NK-92 treated with Interleukin-12 subunit alpha and Interleukin-12 subunit beta, amount 100 ng/mL, for 24 hours (cell line): ENCODE results near the gene LPP.

Experiments
- DNase-seq: peaks from one replicate; lab custom pipeline; 2025; lab: John Stamatoyannopoulos, UW

LPP gene

DNA sequence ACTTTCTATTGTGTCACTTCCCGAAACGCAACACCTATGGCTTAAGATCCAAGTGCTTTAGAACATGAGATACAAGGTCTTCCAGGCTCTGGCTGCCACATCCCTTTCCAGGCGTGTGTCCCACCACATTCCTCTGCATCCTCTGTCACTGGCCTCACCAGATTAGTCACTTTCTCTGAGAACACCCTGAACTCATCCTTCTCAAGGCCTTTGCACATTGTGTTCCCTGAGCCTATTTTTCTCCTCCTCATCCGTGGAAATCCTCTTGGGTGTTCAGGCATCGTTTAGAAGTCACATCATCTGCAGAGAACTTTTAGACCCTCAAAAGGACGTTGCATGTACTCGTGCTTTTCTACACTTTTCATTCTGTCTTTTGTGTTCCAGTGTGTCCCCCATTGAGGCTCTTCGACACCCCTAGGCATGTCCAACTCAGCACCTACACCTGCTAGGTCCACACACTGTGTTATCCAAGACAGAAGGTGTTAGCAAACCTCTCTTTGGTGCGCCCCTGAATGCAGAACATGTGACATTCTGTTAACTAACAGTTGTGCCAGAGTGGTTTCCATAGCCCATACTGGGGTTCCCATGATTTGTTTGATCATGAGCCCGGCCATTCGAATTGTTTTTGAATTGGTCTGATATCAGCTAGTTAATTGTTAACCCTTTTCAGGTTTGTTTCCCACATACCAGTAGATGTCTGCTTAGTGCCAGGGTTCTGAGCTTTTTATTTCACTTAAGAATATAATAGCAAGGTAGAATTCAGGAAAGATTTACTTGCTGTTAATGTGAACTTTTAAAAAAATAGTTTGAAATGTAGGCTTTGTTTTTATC, 67.2 kb downstream of the LPP start:
- DNase-seq, result no peak

DNA sequence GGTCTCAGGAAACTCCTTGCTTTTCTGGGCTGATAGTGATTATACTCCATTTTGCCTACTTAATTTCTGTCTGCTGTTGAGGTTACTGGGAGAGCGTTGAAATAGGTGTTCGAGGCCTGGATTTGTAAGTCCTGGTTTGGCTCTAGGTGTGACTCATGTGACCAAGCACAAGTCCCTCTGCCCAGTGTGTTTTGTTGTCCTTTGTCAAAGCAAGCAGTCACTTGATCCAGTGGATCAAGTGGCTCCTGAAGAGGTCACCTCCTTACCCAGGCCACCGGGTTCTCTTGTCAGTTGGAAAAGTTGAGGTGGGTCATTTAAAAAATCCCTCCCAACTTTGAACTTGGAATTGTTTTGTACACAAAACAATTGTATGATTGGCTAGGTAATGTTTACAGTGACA, 70.0 kb downstream of the LPP start:
- DNase-seq, result no peak

DNA sequence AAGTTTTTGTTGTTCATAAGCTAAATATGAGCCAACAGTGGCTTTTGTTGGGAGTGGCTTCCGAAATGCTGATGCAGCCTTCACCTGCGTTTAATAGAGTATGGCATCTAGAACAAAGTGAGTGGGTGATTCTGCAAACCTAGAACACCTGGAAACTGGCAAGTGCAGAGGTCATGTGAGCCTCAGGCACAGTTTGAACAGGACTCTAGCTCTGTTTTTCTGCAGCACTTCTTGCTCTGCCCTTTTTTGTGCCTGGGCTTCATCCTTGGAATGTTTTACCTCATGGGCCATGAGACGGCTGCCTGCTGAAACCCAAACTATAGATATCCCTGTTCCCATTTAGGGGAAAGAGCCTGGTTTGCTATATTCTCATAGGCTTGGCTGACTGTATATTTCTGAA, 73.5 kb downstream of the LPP start:
- DNase-seq, result no peak

DNA sequence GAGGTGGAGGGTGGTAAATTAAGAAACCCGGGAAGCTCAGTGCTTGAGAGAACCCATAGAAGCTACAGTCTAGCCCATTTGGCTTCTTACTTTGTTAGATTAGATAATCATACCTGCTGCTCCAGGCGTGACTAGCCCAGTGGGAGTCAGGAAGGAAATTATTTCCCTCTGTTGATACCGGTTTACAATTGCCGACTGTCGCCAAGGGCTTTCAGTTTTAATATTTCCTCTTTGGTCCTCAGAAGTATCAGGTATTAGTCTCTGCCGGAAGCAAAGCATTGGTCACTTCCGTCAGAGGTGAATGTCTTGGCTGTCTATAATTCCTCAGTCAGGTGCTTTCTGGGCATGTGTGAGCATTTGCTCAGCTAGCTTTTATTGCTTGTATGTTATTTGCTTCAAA, 75.2 kb downstream of the LPP start:
- DNase-seq, result no peak

DNA sequence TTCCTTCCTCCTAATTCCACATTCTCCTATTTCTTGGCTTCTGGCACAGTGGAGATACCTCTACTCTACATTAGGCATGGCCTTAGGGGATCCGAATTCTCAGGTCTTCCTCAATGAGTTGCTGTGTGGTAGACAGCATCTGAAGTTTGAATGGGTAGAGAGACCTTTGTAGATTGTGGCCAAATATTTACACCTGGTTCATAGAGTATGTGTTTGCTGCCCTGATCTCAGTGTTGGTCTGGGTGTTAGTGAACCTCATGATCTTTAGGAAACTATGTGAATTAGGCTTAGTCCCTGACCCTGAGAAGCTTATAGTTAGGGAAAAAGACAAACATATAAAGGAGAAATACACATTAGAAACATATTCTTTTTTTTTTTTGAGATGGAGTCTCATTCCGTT, 75.8 kb downstream of the LPP start:
- no peak for DNase-seq

GRCh38 chr3:188230962-188231361, 77.0 kb downstream of the LPP start:
- DNase-seq, result no peak

DNA sequence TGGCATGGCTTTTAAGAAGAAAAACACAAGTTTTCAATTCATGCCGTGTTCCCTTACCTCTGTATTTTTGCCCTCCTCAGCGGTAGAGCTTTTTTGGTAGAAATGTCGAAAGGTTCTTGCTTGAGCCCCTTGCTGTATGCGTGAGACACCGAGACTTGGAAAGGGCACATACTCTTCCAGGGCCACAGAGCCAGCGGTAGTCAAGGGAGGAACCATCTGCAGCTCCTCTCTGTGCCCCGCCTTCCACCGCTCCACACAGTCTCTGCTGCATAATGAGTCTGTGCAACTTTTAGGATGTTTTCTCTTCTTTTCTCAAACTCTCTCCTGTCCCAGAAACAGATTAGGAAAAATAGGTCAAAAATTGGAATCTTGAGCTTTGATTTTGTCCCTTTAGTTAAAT, 77.5 kb downstream of the LPP start:
- no peak for DNase-seq

DNA sequence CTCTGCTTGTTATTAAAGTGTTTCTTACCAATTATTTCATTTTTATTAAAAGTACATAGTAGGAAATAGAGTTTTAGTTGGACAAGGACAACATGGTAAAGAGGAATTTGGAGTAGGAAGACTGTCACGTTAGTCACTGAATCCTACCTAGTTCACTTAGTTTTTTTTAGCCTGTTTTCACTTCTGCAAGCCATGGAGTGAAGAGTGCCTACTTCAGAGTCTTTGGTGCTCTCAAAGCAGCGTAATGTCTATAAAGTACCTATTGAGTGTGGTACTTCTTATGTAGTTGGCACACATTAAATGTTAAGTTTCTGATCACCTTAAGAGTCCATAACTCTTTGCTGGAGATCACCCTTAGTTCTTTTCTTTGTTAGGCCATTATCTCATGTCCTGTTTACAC, 78.7 kb downstream of the LPP start:
- DNase-seq, result no peak

DNA sequence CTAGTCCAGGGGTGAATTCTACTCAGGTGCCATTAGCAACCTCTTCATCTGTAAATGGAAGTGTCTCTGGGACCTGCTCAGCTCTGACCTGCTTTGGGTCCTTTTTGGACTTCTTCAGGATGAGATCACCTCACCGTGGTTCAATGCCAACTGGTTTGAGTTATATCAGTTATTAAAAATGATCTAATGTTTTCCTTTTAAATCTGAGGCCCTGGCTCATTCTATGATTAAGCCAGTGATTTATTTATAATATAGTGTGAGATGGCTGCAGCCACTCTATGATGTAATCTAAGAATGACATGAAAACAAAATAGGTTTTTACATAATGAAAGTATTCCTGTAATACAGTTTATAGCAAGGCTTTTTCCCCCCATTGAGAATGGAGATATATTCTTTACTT, 79.4 kb downstream of the LPP start:
- DNase-seq, result no peak

DNA sequence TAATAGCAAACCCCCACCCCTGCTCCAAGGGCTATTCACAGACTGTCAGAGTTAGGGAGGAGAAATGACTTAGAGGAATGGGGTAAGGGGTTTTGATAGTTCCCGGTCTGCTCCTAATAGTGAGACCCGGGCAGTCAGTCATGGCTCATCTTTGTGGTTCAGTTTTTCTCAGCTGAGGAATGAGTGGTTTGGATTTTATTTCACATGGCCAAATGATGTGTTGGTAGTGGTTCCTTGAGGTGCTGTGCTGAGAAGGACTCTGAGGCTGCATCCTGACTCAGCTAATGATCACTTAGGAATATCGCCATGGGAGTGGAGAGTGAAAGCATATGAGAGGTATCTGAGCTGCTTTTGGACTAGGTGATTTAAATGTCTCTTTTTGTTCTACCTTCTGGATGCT, 80.2 kb downstream of the LPP start:
- DNase-seq, result no peak

DNA sequence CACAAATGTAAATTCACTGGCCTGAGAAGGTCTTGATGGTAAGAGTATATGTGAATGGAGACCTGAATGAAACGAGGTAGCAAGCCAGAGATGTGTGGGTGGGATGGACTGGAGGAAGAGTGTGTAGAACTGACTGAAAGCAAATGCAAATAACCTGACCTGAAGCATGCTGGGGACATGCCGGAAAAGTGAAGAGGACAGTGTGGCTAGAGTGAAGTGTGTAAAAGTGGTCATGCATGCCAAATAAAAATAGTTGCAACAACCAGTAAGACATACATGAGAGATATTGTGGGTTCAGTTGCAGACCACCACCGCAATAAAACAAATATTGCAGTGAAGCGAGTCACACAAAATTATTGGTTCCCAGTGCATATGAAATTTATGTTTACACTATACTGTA, 82.3 kb downstream of the LPP start:
- no peak for DNase-seq

- no peak for DNase-seq
These were observed 85.1 kb downstream of the LPP start for GRCh38 chr3:188239035-188239434.

DNA sequence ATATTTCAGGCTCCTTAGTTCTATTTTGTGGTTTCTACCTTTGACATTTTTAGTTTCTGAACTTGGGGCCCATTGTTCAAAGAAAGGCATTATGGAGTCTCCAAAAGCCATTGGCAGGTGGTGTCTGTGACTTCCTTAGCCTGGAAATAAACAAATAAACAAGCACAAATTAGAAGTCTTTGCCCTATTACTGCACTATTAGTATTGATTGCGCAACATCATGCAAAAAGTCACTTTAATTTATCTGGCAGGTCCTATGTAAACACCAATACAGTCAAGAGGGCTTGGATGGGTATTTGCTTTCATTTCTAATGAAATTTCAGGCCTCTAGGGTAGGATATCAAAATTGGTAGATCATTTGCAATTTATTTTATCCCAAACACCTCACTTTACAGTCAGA, 85.6 kb downstream of the LPP start:
- no peak for DNase-seq

DNA sequence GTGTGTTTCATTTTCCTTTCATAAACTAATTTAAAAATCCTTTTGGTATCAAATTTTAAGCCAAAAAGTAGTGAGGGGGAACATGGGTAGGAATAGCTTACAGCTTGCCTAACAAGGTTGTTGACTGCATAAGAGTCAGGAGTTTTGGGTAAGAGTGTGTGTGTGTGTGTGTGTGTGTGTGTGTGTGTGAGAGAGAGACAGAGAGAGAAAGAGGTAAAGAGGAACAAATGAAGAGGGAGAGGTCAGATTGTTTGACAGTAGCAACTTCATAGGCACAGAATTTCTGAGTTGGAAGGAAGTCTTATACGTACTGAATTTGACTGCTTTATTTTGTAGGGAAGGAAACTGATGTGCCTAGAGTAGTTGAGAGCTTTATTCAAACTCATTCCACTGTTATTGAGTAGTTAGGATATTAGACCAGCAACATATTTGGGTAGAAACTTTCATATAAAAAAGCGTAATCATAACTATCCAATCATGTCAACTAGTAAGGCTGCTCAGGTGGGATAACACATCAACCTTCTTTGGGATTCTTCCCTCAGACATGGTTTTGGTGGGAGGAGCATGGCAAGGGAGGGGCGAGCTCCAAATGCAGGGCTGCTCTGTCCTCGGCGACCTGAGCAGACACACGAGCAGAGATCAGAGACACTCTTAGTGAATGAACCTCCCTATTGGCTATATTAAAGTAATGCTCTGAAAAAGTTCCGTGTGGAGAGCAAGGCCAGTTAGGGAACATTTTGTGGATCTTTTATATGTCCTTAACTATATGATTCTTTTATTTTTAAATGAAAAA, 86.4 kb downstream of the LPP start:
- no peak for DNase-seq

DNA sequence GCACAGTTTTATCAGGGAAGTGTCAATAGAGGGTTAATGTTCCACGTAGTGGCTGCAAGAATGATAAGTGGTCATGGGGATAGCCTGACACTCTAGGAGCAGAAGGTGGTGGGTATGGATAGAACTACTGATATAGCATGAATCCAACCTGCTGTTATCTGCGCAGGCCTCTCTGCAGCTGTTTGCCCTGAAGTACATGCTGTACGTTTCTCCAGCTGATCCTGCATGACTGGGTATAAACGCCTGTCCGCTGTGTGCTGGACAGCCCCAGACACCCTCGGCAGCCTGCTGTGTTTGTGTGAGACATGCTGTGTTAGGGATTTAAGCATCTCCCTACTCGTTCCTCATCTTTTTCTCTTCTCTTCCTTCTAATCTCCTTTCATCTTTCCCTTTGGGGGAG, 87.1 kb downstream of the LPP start:
- no peak for DNase-seq

DNA sequence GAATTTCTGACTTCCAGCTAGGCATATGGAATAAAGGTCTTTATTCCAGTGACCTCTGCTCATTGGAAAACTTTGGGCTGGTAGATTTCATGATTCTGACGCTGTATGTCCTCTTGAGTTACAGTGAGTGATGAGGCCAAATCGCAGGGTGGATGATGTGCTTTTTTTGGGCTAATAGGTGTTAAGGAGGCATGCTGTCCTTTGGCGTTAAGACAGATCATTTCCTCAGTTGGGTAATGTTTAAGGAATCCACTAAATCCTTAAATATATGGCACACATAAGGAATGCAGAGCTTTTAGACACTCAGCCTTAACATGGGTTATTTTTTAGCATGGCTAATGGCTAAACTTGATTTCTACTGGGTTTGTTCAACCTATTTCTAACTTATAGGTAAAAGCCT, 87.9 kb downstream of the LPP start:
- DNase-seq, result no peak

DNA sequence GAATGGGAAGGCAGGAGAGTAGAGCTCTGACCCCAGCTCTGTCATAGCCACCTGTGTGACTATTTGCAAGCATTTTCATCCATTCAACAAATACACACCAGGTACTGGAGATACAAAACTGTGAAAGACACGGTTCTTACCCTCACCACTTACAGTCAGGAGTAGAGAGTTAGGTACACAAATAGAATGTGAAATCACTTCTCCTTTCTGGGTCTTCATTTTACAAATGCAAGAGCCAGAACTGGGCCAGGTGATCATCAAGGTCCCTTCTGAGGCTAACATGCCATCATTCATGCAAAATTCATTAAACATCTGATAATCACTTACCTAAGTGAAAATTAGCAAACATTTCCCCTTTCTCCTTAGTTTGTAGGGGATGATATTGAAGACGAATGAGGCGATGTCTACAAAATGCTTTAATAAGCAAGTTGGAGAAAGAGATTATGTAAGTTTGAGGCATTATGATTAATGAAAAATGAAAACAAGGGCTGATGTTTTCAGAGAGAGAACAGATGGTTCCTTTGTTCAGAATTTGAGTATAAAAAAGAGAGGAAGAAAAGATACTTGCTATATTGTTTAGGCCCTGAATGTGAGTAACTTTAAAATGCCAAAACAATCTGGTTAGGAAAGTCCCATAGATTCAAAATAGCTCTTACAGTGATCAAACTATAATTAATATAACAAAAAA, 88.6 kb downstream of the LPP start:
- no peak for DNase-seq

DNA sequence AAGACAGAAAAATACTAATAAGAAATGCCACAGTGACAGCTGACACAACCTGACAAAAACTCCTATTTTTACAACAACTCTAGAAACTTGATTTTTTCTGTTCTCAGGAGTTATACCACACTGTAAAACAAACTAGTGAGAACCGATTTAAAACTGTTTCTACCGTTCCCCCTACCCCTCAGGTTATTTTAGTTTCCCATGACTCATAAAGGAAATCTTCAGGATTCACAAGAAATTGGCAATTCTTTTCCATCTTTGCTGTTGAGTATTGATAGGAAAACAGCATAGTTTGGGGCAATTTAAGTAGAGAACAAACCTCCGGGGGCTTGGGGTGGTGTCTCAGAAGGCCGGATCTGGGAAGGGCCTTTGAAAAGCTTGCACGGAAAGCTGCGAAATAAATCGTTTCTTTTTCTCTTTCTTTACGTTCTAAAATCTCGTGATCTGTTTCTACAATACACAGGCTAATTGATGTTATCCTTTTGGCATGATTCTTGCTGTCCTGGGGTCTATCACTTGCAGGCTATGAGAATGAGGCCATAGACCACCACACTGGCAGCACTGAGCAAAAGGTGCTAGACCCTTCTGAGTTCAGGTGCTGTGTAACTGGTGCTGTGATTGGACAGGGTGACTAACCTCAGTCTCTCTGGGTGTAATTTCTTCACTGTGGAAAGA, 89.3 kb downstream of the LPP start:
- no peak for DNase-seq

DNA sequence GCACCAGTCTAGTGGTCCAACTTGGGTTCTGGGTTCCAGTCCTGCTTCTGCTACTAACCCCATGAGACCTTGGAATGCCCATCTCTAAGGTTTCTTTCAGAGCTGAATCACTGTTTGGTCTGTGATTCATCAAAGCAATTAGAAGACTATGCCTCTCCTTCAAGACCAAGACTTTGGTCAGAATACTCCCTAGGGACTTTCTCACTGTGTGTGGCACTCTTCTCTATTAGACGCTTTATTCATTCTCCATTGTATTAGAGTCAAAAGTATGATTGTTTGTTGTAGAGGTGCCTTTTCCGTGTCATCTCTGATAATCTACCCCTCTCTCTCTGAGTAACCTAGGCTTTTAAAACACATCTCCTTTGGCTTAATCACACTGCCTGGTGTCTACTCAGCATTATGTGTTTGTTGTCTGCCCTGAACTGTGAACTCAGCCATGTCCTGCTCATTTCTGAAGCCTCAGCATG, 90.5 kb downstream of the LPP start:
- no peak for DNase-seq

DNA sequence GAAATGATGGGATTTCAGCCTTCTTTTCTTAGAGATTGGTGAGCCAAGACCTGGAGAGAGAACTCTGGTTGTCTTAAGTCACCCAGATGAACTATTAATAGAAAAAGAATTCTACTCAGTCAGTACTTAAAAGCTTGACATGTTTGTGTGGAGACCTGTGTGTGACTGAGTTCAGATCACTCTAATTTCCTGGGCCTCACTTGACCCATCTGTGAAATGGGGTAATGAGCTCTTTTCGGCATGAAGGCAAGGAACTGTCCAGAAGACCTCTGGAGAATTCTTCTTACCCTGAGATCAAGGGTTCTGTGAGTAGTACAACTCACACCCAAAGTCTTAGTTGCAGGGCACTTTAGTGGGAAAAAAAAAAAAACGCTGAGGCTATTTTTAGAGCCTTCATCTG, 92.9 kb downstream of the LPP start:
- no peak for DNase-seq

- no peak for DNase-seq
These were observed 94.1 kb downstream of the LPP start for GRCh38 chr3:188248036-188248561.
